OCI-M1 (cell line): Measurements from ENCODE around the gene GABRA1.

ENCODE experiments used
- DNase-seq: peaks from one replicate; lab custom pipeline; 2025; lab: John Stamatoyannopoulos, UW

The GABRA1 gene

GRCh38 chr5:161847941-161848391 lies at the start of gene GABRA1:
Gene GABRA1 (plus strand): TSS chr5:161848120. CDS start chr5:161850811, 2,691 bp downstream.
- no peak for DNase-seq

GRCh38 chr5:161799316-161799715 lies 48.6 kb upstream of the GABRA1 start:
- DNase-seq, result no peak

GRCh38 chr5:161804263-161804662 lies 43.7 kb upstream of the GABRA1 start:
- DNase-seq, result no peak

- peak; percentile 13 for DNase-seq
Measured at GRCh38 chr5:161846746-161847145, 1.2 kb upstream of the GABRA1 start.

- no peak for DNase-seq
Measured at GRCh38 chr5:161847447-161847846, 473 bp upstream of the GABRA1 start.

GRCh38 chr5:161850491-161850890 lies 2.6 kb downstream of the GABRA1 start:
- DNase-seq, result no peak

GRCh38 chr5:161851691-161852299 lies 3.9 kb downstream of the GABRA1 start:
- peak; percentile 38 for DNase-seq

GRCh38 chr5:161857358-161857757 lies 9.4 kb downstream of the GABRA1 start:
- DNase-seq, result no peak

- no peak for DNase-seq
Measured at GRCh38 chr5:161863259-161863658, 15.3 kb downstream of the GABRA1 start.

- peak; percentile 15 for DNase-seq
Measured at GRCh38 chr5:161863811-161864210, 15.9 kb downstream of the GABRA1 start.

- DNase-seq, result no peak
Measured at GRCh38 chr5:161865510-161865909, 17.6 kb downstream of the GABRA1 start.

GRCh38 chr5:161889971-161890370 lies 42.1 kb downstream of the GABRA1 start:
- DNase-seq, result no peak

- no peak for DNase-seq
Measured at GRCh38 chr5:161895514-161895913, 47.6 kb downstream of the GABRA1 start.

- no peak for DNase-seq
Measured at GRCh38 chr5:161897033-161897432, 49.1 kb downstream of the GABRA1 start.

GRCh38 chr5:161899590-161899989 lies 51.7 kb downstream of the GABRA1 start:
- no peak for DNase-seq

- DNase-seq, result no peak
Measured at GRCh38 chr5:161900981-161901380, 53.1 kb downstream of the GABRA1 start.

- DNase-seq, result no peak
Measured at GRCh38 chr5:161921781-161922180, 73.9 kb downstream of the GABRA1 start.

GRCh38 chr5:161924270-161924669 lies 76.3 kb downstream of the GABRA1 start:
- DNase-seq, result no peak

- DNase-seq, result no peak
Measured at GRCh38 chr5:161925960-161926359, 78.0 kb downstream of the GABRA1 start.

GRCh38 chr5:161934486-161934885 lies 86.6 kb downstream of the GABRA1 start:
- peak; percentile 13 for DNase-seq

- DNase-seq, result no peak
Measured at GRCh38 chr5:161944974-161945373, 97.1 kb downstream of the GABRA1 start.

- no peak for DNase-seq
Measured at GRCh38 chr5:161946911-161947310, 99.0 kb downstream of the GABRA1 start.
